K562 (cell line): ENCODE results near the gene LRRTM2. TPM values are rescaled to one million over a fixed set of nuclear protein-coding genes. Genes with fewer than 3 reads are reported as not detected.

Experiments
- ATAC-seq: fragments of 200-7000 bp; cut with Tn5 transposase; 3 replicates; pipeline ENCODE4 v1.9.1; 2020; ENCODE audit warnings: moderate library complexity
- BruUV-seq: library from RNA; stranded (reverse); fragments of 400-500 nt; replicated peaks from 2 replicates; lab custom pipeline; 2021; lab: Mats Ljungman, UMichigan
- CTCF ChIA-PET: fragments of 300-600 bp; formaldehyde crosslinking; extraction: SDS; loops from one replicate; lab custom pipeline; 2021; ENCODE audit warnings: low intra/inter-chr PET ratio; lab: Yijun Ruan, JAX
- POLR2A ChIA-PET: fragments of 300-600, 350-650 bp; sonication (Branson Sonifier 250); formaldehyde crosslinking; extraction: SDS; loops from one replicate; lab custom pipeline; 2021; ENCODE audit warnings: antibody characterized with exemption, inconsistent platforms; lab: Yijun Ruan, JAX
- DNase-seq, 4 experiments: peaks; one replicate each; pipeline versions ENCODE4 v3.0.0 to v3.0.0-alpha.2; 2011 to 2018; ENCODE audit warnings: low spot score in 3 of 4, mixed read lengths in 3 of 4; ENCODE audit errors: extremely low read depth in 1 of 4
- FAIRE-seq: peaks from 2 replicates; lab custom pipeline; 2011; peaks lifted over from hg19 to GRCh38; lab: Jason Lieb, UNC
- H2AFZ ChIP-seq: 2 replicates; pipeline ENCODE4 v1.6.0; 2011; ENCODE audit warnings: low read depth, low read length, control low read depth, inconsistent platforms
- H3K27ac ChIP-seq: fragments of 200-600 bp; 3 replicates; pipeline ENCODE4 v1.8.0; 2011; ENCODE audit warnings: low read depth, mild to moderate bottlenecking, control low read depth, inconsistent platforms, low read length, moderate library complexity, mixed read lengths; ENCODE audit errors: extremely low read depth
- H3K27me3 ChIP-seq, 2 experiments: fragments of 300-600 bp in 1 of 2; 2 replicates in 1 of 2; 3 replicates in 1 of 2; pipeline versions ENCODE4 v1.6.0 to v1.8.0; 2011; ENCODE audit warnings: inconsistent platforms in 2 of 2, low read length in 2 of 2, mild to moderate bottlenecking in 1 of 2, mixed read lengths in 1 of 2, moderate library complexity in 1 of 2; ENCODE audit not compliant: control insufficient read depth in 2 of 2, insufficient read depth in 2 of 2
- H3K36me3 ChIP-seq: fragments of 300-600 bp; 3 replicates; pipeline ENCODE4 v1.8.0; 2011; ENCODE audit warnings: mild to moderate bottlenecking, low read length, inconsistent platforms; ENCODE audit not compliant: control insufficient read depth, insufficient read depth
- H3K4me1 ChIP-seq, 2 experiments: fragments of 200-600 bp in 1 of 2; replicated peaks in 1 of 2; 2 replicates in 1 of 2; 3 replicates in 1 of 2; pipeline versions ENCODE4 v1.5.1 to v1.8.0; 2011; ENCODE audit warnings: inconsistent platforms in 2 of 2, low read length in 2 of 2, mild to moderate bottlenecking in 1 of 2, mixed read lengths in 1 of 2, moderate library complexity in 1 of 2; ENCODE audit not compliant: control insufficient read depth in 2 of 2, insufficient read depth in 2 of 2
- H3K4me2 ChIP-seq: 2 replicates; pipeline ENCODE4 v1.6.1; 2011; ENCODE audit warnings: low read length, control low read depth, inconsistent platforms, mixed read lengths; ENCODE audit not compliant: insufficient read depth
- H3K4me3 ChIP-seq: fragments of 200-600 bp; sonication (generic), shearing (Covaris generic); 2 replicates; pipeline ENCODE4 v1.5.1; 2016; ENCODE audit warnings: control low read depth, inconsistent platforms
- H3K79me2 ChIP-seq: fragments of 200-600 bp; 3 replicates; pipeline ENCODE4 v1.8.0; 2011; ENCODE audit warnings: low read length, inconsistent platforms; ENCODE audit not compliant: control insufficient read depth, insufficient read depth
- H3K9ac ChIP-seq, 2 experiments: 2 replicates each; pipeline versions ENCODE4 v1.6.0 to v1.6.1; 2011; ENCODE audit warnings: low read depth in 2 of 2, low read length in 2 of 2, control low read depth in 1 of 2, inconsistent platforms in 1 of 2, mild to moderate bottlenecking in 1 of 2, mixed read lengths in 1 of 2; ENCODE audit not compliant: insufficient read depth in 1 of 2
- H3K9me1 ChIP-seq: one replicate; pipeline ENCODE4 v1.6.0; 2011; ENCODE audit warnings: inconsistent platforms, mild to moderate bottlenecking, low read length, moderate library complexity; ENCODE audit not compliant: control insufficient read depth, insufficient read depth
- H3K9me3 ChIP-seq: replicated peaks from 2 replicates; pipeline ENCODE4 v1.5.1; 2011; ENCODE audit warnings: low read depth, low read length, inconsistent platforms; ENCODE audit not compliant: control insufficient read depth, insufficient read depth
- H4K20me1 ChIP-seq: replicated peaks from 2 replicates; pipeline ENCODE4 v1.6.1; 2011; ENCODE audit warnings: low read length, inconsistent platforms, mixed read lengths; ENCODE audit not compliant: control insufficient read depth, insufficient read depth
- KAT2B ChIP-seq: IDR thresholded peaks from one replicate; pipeline ENCODE4 v1.6.1; 2012; ENCODE audit warnings: low read depth, mild to moderate bottlenecking, control low read depth, inconsistent platforms, low read length, moderate library complexity
- ZNF668 ChIP-seq: fragments of 250-450 bp; sonication (Bioruptor Pico); IDR thresholded peaks from 2 replicates; pipeline ENCODE4 v1.8.0; 2022; ENCODE audit warnings: mild to moderate bottlenecking, inconsistent platforms
- WGBS: fragments of 100-300 bp; shearing (Covaris generic); methylation state at CpG from one replicate; pipeline ENCODE4 v1.1.6; 2016; ENCODE audit warnings: low coverage, mixed read lengths; ENCODE audit not compliant: insufficient coverage; ENCODE audit errors: missing lambda C conversion rate; 5-methylcytosine and 5-hydroxymethylcytosine counted together
- in situ Hi-C: fragments of 300-500 bp; cut with MboI; formaldehyde crosslinking; loops from 4 replicates; pipeline ENCODE4 v1.15.0; 2018; ENCODE audit warnings: inconsistent platforms, mixed read lengths
- intact Hi-C: fragments of 100-400 bp; cut with micrococcal nuclease; formaldehyde crosslinking; loops from 2 replicates; pipeline ENCODE4 v1.14.2; 2022
- polyA plus RNA-seq, 8 experiments: library from polyadenylated mRNA; depleted of rRNA in 4 of 8; stranded (reverse) in 5 of 8; unstranded in 3 of 8; fragments of >200 nt; fragmentation: Nextera tagmentation in 2 of 8; fragmentation: Illumina TruSeq in 1 of 8; extraction: Ambion mirVana in 2 of 8; extraction: Trizol in 1 of 8; gene quantifications; 2 replicates each; pipeline versions ENCODE4 v1.2.1 to v1.2.3, GENCODE V29; 2011 to 2014; ENCODE audit warnings: inconsistent platforms in 1 of 8, missing spikeins in 1 of 8
- total RNA-seq, 7 experiments: library from RNA; depleted of rRNA in 6 of 7; stranded (reverse); fragments of >200 nt in 6 of 7; fragmentation: Illumina TruSeq in 2 of 7; extraction: Trizol in 2 of 7; gene quantifications; 2 replicates each; pipeline versions ENCODE4 v1.2.1 to v1.2.3, GENCODE V29; 2011 to 2021; ENCODE audit warnings: low replicate concordance in 1 of 7
- TF ChIP-seq, protein P1 (sequence below): fragments of 150-350 bp; conservative IDR thresholded peaks from 2 replicates; pipeline ENCODE4 v1.6.1; 2014; ENCODE audit warnings: low read length

The LRRTM2 gene
- total and polyA plus RNA-seq, 9 of the 15 experiments (the other 6 are each of a cell fraction or from before 2014, with no cell fraction given): under 0.01 to 0.07 (median 0.03) TPM; not detected in 4

DNA sequence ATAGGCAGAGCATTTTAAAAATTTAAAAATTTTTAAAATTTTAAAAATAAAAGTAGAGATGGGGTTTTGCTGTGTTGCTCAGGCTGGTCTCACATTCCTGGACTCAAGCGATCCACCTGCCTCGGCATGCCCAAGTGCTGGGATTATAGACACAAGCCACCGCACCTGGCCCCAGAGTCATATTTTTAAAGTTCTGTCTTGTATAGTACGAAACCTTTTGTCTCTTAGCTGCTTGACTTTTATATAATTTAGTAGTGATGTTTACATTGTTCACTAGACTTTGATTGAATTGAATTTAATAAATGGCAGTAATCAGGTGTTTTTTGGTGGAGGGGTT, 31.0 kb downstream of the LRRTM2 start (continued):
- TF ChIP-seq, protein P1, sequence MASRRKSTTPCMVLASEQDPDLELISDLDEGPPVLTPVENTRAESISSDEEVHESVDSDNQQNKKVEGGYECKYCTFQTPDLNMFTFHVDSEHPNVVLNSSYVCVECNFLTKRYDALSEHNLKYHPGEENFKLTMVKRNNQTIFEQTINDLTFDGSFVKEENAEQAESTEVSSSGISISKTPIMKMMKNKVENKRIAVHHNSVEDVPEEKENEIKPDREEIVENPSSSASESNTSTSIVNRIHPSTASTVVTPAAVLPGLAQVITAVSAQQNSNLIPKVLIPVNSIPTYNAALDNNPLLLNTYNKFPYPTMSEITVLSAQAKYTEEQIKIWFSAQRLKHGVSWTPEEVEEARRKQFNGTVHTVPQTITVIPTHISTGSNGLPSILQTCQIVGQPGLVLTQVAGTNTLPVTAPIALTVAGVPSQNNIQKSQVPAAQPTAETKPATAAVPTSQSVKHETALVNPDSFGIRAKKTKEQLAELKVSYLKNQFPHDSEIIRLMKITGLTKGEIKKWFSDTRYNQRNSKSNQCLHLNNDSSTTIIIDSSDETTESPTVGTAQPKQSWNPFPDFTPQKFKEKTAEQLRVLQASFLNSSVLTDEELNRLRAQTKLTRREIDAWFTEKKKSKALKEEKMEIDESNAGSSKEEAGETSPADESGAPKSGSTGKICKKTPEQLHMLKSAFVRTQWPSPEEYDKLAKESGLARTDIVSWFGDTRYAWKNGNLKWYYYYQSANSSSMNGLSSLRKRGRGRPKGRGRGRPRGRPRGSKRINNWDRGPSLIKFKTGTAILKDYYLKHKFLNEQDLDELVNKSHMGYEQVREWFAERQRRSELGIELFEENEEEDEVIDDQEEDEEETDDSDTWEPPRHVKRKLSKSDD: no peak
- TF ChIP-seq KAT2B: no peak
- TF ChIP-seq, all 486 proteins: peak for 0

DNA sequence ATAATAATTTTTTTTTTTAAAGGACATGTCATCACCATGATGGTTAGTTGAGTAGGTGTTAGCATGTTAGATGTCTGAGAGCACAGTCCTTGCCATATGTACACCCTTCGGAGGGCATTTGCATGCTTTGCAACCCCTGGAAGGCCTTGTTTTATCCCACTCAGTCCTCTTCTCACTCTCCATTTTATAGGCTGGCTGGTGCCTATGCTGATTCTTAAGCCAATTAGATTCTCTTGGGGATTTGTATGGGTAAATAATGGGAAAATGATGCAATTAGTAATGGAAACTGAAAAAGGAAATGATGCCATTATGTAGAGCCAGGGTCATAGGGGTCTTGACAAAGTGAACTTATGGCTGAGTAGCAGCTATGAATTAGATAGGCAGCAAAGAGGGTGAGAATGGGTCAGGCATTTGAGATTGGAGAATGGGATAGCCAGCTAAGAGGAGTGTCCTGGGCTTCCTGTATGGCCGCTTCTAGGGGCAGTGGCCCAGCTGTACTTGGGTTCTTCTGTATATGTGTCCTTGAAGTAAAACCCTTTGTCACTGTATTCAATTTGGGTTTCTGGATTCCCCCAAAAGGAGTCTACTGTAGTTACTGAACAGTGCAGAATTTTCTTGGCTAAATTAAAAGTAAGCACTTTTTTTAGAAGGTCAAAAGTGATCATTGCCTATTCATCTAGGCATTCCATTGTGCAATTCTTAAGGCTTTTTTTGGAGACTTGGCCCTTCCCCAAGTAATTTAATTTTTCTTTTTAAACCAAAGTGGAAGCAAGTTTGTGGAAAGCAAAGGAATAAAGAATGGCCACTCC, 31.6 kb downstream of the LRRTM2 start:
- CTCF ChIA-PET: no interaction called here
- POLR2A ChIA-PET: no interaction called here
- ATAC-seq (no peak), DNase-seq (no peak), FAIRE-seq (no peak)
- no peaks in the 10 kb centered on the region for H3K4me1 ChIP-seq
- no peak overlapping the region for H3K4me2 ChIP-seq
- H3K79me2 ChIP-seq: no peaks in the 10 kb centered on the region
- no peaks in the 10 kb centered on the region for H3K9me3 ChIP-seq
- no peak overlapping the region for H3K9ac ChIP-seq
- H3K4me3 ChIP-seq: no peak overlapping the region
- H3K36me3 ChIP-seq: peaks cover 4% of the 10 kb centered on the region; the same call in 1 of the 3 replicates
- 77% methylated on average over 2 of the region's 2 CpGs for WGBS
- H2AFZ ChIP-seq: no peak overlapping the region
- no TSS peak for BruUV-seq
- in situ Hi-C loops: no loop called here
- no peaks in the 10 kb centered on the region for H3K27me3 ChIP-seq
- no peaks in the 10 kb centered on the region; the same call in 1 of the 2 replicates for H4K20me1 ChIP-seq
- no peaks in the 10 kb centered on the region for H3K9me1 ChIP-seq
- TF ChIP-seq ZNF668: no peak
- intact Hi-C loops: no loop called here
- H3K27ac ChIP-seq: no peak overlapping the region
